SK-N-MC (cell line): ENCODE data around the gene RAB9B.

Experiments
- EZH2 ChIP-seq: fragments of 200-600 bp; sonication (generic); IDR thresholded peaks from one replicate; pipeline ENCODE4 v1.6.1; 2017; ENCODE audit warnings: antibody characterized with exemption
- POLR2AphosphoS5 ChIP-seq: IDR thresholded peaks from 2 replicates; pipeline ENCODE4 v1.6.1; 2012; ENCODE audit warnings: mild to moderate bottlenecking, low read depth, low read length, borderline replicate concordance

- TF ChIP-seq EZH2 (no peak), POLR2AphosphoS5 (no peak)
Observed at GRCh38 chrX:103846386-103846785, 14.3 kb upstream of the RAB9B start.
